Measurements from ENCODE around the gene PTH1R.

PTH1R gene

GRCh38 chr3:46933261-46933660 lies 55.7 kb downstream of the PTH1R start:
- TF ChIP-seq NFIC (IDR thresholded peaks at IDR 0.05) (no peak), EP300 (IDR thresholded peaks at IDR 0.05; ENCODE audit: borderline replicate concordance) (no peak), REST (IDR thresholded peaks at IDR 0.05; ENCODE audit: low read depth) (no peak), EGR1 (IDR thresholded peaks at IDR 0.05) (no peak), CEBPB (IDR thresholded peaks at IDR 0.05) (no peak)

GRCh38 chr3:46934072-46934471 lies 56.6 kb downstream of the PTH1R start:
- TF ChIP-seq ZBTB7A (IDR thresholded peaks at IDR 0.05; ENCODE audit: low read depth) (no peak), NFIC (IDR thresholded peaks at IDR 0.05) (peak; percentile 37; the same call in 1 of the 2 replicates), CREB1 (IDR thresholded peaks at IDR 0.05; ENCODE audit: low read depth) (no peak)

GRCh38 chr3:46934498-46935167 lies 57.1 kb downstream of the PTH1R start:
- no peak for TF ChIP-seq CEBPB (IDR thresholded peaks at IDR 0.05)
- TF ChIP-seq TAF1 (IDR thresholded peaks at IDR 0.05; ENCODE audit: low read depth) = no peak
- no peak for TF ChIP-seq USF1 (IDR thresholded peaks at IDR 0.05)
- no peak; the same call in 1 of the 2 replicates for TF ChIP-seq MAX (IDR thresholded peaks at IDR 0.05)
- peak; percentile 26; the same call in 1 of the 2 replicates for TF ChIP-seq EP300 (IDR thresholded peaks at IDR 0.05; ENCODE audit: borderline replicate concordance)
- no peak for TF ChIP-seq CREB1 (IDR thresholded peaks at IDR 0.05; ENCODE audit: low read depth)
- no peak for TF ChIP-seq REST (IDR thresholded peaks at IDR 0.05; ENCODE audit: low read depth)
- TF ChIP-seq YY1 (IDR thresholded peaks at IDR 0.05; ENCODE audit: low read depth) = no peak
- peak; percentile 64 for TF ChIP-seq NFIC (IDR thresholded peaks at IDR 0.05)

- TF ChIP-seq TCF12 (IDR thresholded peaks at IDR 0.05; ENCODE audit: low read depth) (no peak), NFIC (IDR thresholded peaks at IDR 0.05) (0 out of 2 replicates have a peak, but pooled peaks have one; percentile 17), EP300 (IDR thresholded peaks at IDR 0.05; ENCODE audit: borderline replicate concordance) (peak; percentile 27; the same call in 1 of the 2 replicates), USF1 (IDR thresholded peaks at IDR 0.05) (no peak), YY1 (IDR thresholded peaks at IDR 0.05; ENCODE audit: low read depth) (no peak), EGR1 (IDR thresholded peaks at IDR 0.05) (no peak), CEBPB (IDR thresholded peaks at IDR 0.05) (no peak), MAX (IDR thresholded peaks at IDR 0.05) (no peak), REST (IDR thresholded peaks at IDR 0.05; ENCODE audit: low read depth) (no peak), RAD21 (IDR thresholded peaks at IDR 0.05; ENCODE audit: low read depth) (no peak; the same call in 1 of the 2 replicates), TEAD4 (IDR thresholded peaks at IDR 0.05) (peak; percentile 89), ZBTB7A (IDR thresholded peaks at IDR 0.05; ENCODE audit: low read depth) (no peak), CREB1 (IDR thresholded peaks at IDR 0.05; ENCODE audit: low read depth) (no peak), FOXM1 (IDR thresholded peaks at IDR 0.05; ENCODE audit: borderline replicate concordance, low read depth) (no peak), TAF1 (IDR thresholded peaks at IDR 0.05; ENCODE audit: low read depth) (no peak)
Measured at GRCh38 chr3:46935168-46935858, 57.8 kb downstream of the PTH1R start.

Data from Ishikawa (cell line).